ENCODE results near the gene SPHK2.

The SPHK2 gene

GRCh38 chr19:48668332-48668731 is 49.0 kb downstream of the SPHK2 start:
- no peaks in the 10 kb centered on the region for H3K9me3 ChIP-seq (ENCODE audit: severe bottlenecking)
- no peaks in the 10 kb centered on the region for H3K27me3 ChIP-seq (ENCODE audit: insufficient read depth, poor library complexity, severe bottlenecking)
- H3K36me3 ChIP-seq (ENCODE audit: low read depth) = no peaks in the 10 kb centered on the region
- H3K27ac ChIP-seq (ENCODE audit: poor library complexity, severe bottlenecking) = no peak overlapping the region
- TF ChIP-seq CTCF (IDR thresholded peaks at IDR 0.05; ENCODE audit: poor library complexity, severe bottlenecking) = no peak
- H3K4me3 ChIP-seq (ENCODE audit: severe bottlenecking) = no peak overlapping the region
- ATAC-seq (ENCODE audit: low read depth) (no peak), DNase-seq (ENCODE audit: low spot score) (no peak)
- no peaks in the 10 kb centered on the region for H3K4me1 ChIP-seq (ENCODE audit: insufficient read depth, poor library complexity, severe bottlenecking)

GRCh38 chr19:48668761-48669160 is 49.5 kb downstream of the SPHK2 start:
- Histone ChIP-seq H3K4me1 (ENCODE audit: insufficient read depth, poor library complexity, severe bottlenecking) (no peaks in the 10 kb centered on the region), H3K4me3 (ENCODE audit: severe bottlenecking) (no peak overlapping the region), H3K27me3 (ENCODE audit: insufficient read depth, poor library complexity, severe bottlenecking) (no peaks in the 10 kb centered on the region), H3K36me3 (ENCODE audit: low read depth) (no peaks in the 10 kb centered on the region), H3K27ac (ENCODE audit: poor library complexity, severe bottlenecking) (no peak overlapping the region), H3K9me3 (ENCODE audit: severe bottlenecking) (no peaks in the 10 kb centered on the region)
- DNase-seq (ENCODE audit: low spot score) (no peak), ATAC-seq (ENCODE audit: low read depth) (no peak)
- TF ChIP-seq CTCF (IDR thresholded peaks at IDR 0.05; ENCODE audit: poor library complexity, severe bottlenecking) = no peak

GRCh38 chr19:48669903-48670668 is 50.8 kb downstream of the SPHK2 start:
- DNase-seq (ENCODE audit: low spot score) (no peak), ATAC-seq (ENCODE audit: low read depth) (no peak)
- no peaks in the 10 kb centered on the region for H3K4me1 ChIP-seq (ENCODE audit: insufficient read depth, poor library complexity, severe bottlenecking)
- no peaks in the 10 kb centered on the region for H3K36me3 ChIP-seq (ENCODE audit: low read depth)
- H3K27ac ChIP-seq (ENCODE audit: poor library complexity, severe bottlenecking) = no peak overlapping the region
- no peak overlapping the region for H3K4me3 ChIP-seq (ENCODE audit: severe bottlenecking)
- no peaks in the 10 kb centered on the region for H3K27me3 ChIP-seq (ENCODE audit: insufficient read depth, poor library complexity, severe bottlenecking)
- no peak for TF ChIP-seq CTCF (IDR thresholded peaks at IDR 0.05; ENCODE audit: poor library complexity, severe bottlenecking)
- H3K9me3 ChIP-seq (ENCODE audit: severe bottlenecking) = no peaks in the 10 kb centered on the region

- H3K4me3 ChIP-seq (ENCODE audit: severe bottlenecking) = no peak overlapping the region
- no peaks in the 10 kb centered on the region for H3K27me3 ChIP-seq (ENCODE audit: insufficient read depth, poor library complexity, severe bottlenecking)
- no peak for DNase-seq (ENCODE audit: low spot score)
- no peak overlapping the region for H3K27ac ChIP-seq (ENCODE audit: poor library complexity, severe bottlenecking)
- TF ChIP-seq CTCF (IDR thresholded peaks at IDR 0.05; ENCODE audit: poor library complexity, severe bottlenecking) = no peak
- H3K4me1 ChIP-seq (ENCODE audit: insufficient read depth, poor library complexity, severe bottlenecking) = no peaks in the 10 kb centered on the region
- no peaks in the 10 kb centered on the region for H3K9me3 ChIP-seq (ENCODE audit: severe bottlenecking)
- H3K36me3 ChIP-seq (ENCODE audit: low read depth) = no peaks in the 10 kb centered on the region
- no peak for ATAC-seq (ENCODE audit: low read depth)
These were observed 51.6 kb downstream of the SPHK2 start for GRCh38 chr19:48670699-48671445.
